IPS DF 6.9 (cell line): ENCODE measurements around the gene TNFSF13.

Experiments
- DNase-seq: peaks from one replicate; pipeline ENCODE4 v3.0.0-alpha.2; 2013; ENCODE audit warnings: low read depth, low spot score
- H3K27ac ChIP-seq: one replicate; pipeline ENCODE4 v1.5.1; 2013; ENCODE audit warnings: low read length, control low read depth
- H3K27me3 ChIP-seq: 2 replicates; pipeline ENCODE4 v1.6.1; 2013; ENCODE audit warnings: mild to moderate bottlenecking, low read length; ENCODE audit not compliant: control insufficient read depth, insufficient read depth
- H3K36me3 ChIP-seq: 2 replicates; pipeline ENCODE4 v1.6.1; 2013; ENCODE audit warnings: low read length; ENCODE audit not compliant: control insufficient read depth, insufficient read depth
- H3K4me1 ChIP-seq: 2 replicates; pipeline ENCODE4 v1.6.1; 2013; ENCODE audit warnings: low read length; ENCODE audit not compliant: control insufficient read depth, insufficient read depth
- H3K4me3 ChIP-seq: 2 replicates; pipeline ENCODE4 v1.5.1; 2013; ENCODE audit warnings: mild to moderate bottlenecking, low read length
- H3K9me3 ChIP-seq: 2 replicates; pipeline ENCODE4 v1.6.1; 2013; ENCODE audit warnings: low read length, inconsistent platforms; ENCODE audit not compliant: control insufficient read depth, insufficient read depth
- WGBS: extraction: QIAGEN DNeasy Blood & Tissue Kit; methylation state at CpG from one replicate; pipeline ENCODE4 v1.1.7; 2013; ENCODE audit warnings: mixed read lengths, missing lambda C conversion rate; ENCODE audit not compliant: insufficient read length, insufficient coverage; 5-methylcytosine and 5-hydroxymethylcytosine counted together

TNFSF13 gene

DNA sequence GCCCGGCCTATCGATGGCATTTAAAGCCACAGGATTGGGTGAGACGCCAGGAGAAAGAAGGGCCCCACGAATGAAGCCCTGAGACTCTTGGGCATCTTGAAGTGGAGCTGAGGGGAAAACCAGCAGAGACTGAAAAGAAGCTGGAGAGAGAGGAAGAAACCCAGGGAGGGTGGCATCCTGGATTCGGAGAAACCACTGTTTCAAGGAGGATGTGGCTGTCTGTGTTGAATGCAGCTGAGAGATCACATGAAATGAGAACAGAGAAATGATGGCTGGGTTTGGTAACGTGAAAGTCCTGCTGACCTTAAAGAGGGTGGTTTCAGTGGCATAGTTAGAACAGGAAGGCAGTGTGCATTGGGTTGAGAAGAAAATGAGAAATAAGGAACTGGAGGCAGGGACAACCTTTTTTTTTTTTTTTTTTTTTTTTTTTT lies 5.9 kb upstream of the TNFSF13 start:
- WGBS, result no CpG with 5 or more reads among the region's 6 CpGs
- Histone ChIP-seq H3K4me3 (no peak overlapping the region), H3K36me3 (no peaks in the 10 kb centered on the region; the same call in 1 of the 2 replicates), H3K9me3 (no peaks in the 10 kb centered on the region), H3K27ac (no peak overlapping the region), H3K27me3 (no peaks in the 10 kb centered on the region; the same call in 1 of the 2 replicates), H3K4me1 (peaks cover 3% of the 10 kb centered on the region)
- no peak for DNase-seq

DNA sequence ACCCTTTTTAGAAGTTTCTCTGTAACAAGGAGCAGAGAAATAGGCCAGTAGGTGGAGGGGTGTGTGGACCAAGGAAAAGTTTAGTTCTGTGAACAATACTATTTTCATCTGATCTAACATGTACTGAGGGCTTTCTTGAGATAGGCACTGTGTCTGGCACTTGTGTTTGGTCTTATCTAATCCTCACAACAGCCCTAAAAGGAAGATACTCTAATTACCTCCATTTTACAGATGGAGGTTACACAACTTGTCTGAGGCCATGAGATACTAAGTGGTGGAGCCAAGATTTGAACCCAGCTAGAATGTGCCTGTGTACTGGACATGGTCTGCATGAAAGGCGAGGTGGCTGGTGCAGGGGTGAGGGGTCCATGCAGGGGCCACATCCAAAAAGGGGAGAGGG lies 5.2 kb upstream of the TNFSF13 start:
- Histone ChIP-seq H3K4me3 (no peak overlapping the region), H3K27ac (no peak overlapping the region), H3K36me3 (no peaks in the 10 kb centered on the region; the same call in 1 of the 2 replicates), H3K4me1 (peaks cover 3% of the 10 kb centered on the region), H3K27me3 (no peaks in the 10 kb centered on the region; the same call in 1 of the 2 replicates), H3K9me3 (no peaks in the 10 kb centered on the region)
- DNase-seq, result no peak
- WGBS, result no CpG with 5 or more reads among the region's 1 CpG

DNA sequence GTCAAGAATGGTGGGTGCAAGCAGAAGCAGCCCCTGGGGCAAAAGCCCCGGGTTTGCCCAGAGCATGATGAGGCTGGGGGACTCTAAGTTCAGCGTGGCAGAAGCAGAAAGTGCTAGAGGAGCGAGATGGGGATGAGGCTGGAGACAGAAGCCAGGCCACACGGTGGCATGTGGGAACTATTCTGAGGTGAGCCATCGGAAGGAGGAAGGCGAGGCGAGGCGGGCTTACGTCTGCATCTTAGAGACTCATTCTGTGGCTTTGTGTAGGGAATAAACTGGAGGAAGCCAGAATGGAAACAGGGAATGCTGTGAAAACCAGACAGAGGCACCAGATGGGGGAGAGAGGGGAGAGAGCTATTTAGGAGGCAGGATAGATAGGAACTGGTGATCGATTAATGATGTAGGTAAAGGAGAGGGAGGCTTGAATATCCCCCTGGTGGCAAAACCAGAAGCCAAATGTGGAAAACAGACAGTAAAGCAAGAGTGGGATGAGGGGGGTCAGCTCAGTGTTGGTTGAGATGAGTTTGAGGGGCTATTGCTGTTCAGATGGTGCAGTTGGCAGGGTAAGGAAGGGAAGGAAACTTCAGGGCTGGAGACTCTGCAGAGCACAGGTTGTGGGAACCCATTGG lies 3.1 kb upstream of the TNFSF13 start:
- H3K27me3 ChIP-seq, result no peaks in the 10 kb centered on the region
- no peak overlapping the region for H3K4me3 ChIP-seq
- H3K36me3 ChIP-seq, result no peaks in the 10 kb centered on the region
- DNase-seq, result no peak
- WGBS, result no CpG with 5 or more reads among the region's 10 CpGs
- H3K9me3 ChIP-seq, result no peaks in the 10 kb centered on the region
- H3K4me1 ChIP-seq, result peaks cover 3% of the 10 kb centered on the region
- no peak overlapping the region for H3K27ac ChIP-seq

DNA sequence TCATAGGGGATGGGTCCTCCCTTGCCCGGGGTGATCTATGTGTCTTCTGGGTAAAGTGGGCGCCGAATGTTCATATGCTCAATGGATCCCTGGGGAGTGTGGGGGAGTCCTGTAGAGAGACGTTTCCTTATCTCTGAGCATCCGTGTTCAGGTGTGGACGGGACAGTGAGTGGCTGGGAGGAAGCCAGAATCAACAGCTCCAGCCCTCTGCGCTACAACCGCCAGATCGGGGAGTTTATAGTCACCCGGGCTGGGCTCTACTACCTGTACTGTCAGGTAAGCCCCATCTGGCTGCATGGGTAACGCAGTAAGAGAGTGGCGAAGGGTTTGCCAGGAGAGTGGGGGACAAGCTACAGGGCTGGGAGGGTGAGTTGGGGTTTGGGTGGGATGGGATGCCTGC lies 1.9 kb upstream of the TNFSF13 start:
- H3K9me3 ChIP-seq, result no peaks in the 10 kb centered on the region
- no peaks in the 10 kb centered on the region for H3K27me3 ChIP-seq
- H3K36me3 ChIP-seq, result no peaks in the 10 kb centered on the region
- no peak overlapping the region for H3K27ac ChIP-seq
- WGBS, result no CpG with 5 or more reads among the region's 12 CpGs
- no peak for DNase-seq
- H3K4me1 ChIP-seq, result peaks cover 3% of the 10 kb centered on the region
- no peak overlapping the region for H3K4me3 ChIP-seq

DNA sequence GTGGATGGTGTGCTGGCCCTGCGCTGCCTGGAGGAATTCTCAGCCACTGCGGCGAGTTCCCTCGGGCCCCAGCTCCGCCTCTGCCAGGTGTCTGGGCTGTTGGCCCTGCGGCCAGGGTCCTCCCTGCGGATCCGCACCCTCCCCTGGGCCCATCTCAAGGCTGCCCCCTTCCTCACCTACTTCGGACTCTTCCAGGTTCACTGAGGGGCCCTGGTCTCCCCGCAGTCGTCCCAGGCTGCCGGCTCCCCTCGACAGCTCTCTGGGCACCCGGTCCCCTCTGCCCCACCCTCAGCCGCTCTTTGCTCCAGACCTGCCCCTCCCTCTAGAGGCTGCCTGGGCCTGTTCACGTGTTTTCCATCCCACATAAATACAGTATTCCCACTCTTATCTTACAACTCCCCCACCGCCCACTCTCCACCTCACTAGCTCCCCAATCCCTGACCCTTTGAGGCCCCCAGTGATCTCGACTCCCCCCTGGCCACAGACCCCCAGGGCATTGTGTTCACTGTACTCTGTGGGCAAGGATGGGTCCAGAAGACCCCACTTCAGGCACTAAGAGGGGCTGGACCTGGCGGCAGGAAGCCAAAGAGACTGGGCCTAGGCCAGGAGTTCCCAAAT lies 1.3 kb upstream of the TNFSF13 start:
- H3K27ac ChIP-seq, result no peak overlapping the region
- no peaks in the 10 kb centered on the region for H3K36me3 ChIP-seq
- no peak overlapping the region for H3K4me3 ChIP-seq
- no peaks in the 10 kb centered on the region for H3K27me3 ChIP-seq
- WGBS, result 100% methylated on average over 1 of the region's 19 CpGs
- DNase-seq, result no peak
- H3K9me3 ChIP-seq, result no peaks in the 10 kb centered on the region
- peaks cover 3% of the 10 kb centered on the region for H3K4me1 ChIP-seq

DNA sequence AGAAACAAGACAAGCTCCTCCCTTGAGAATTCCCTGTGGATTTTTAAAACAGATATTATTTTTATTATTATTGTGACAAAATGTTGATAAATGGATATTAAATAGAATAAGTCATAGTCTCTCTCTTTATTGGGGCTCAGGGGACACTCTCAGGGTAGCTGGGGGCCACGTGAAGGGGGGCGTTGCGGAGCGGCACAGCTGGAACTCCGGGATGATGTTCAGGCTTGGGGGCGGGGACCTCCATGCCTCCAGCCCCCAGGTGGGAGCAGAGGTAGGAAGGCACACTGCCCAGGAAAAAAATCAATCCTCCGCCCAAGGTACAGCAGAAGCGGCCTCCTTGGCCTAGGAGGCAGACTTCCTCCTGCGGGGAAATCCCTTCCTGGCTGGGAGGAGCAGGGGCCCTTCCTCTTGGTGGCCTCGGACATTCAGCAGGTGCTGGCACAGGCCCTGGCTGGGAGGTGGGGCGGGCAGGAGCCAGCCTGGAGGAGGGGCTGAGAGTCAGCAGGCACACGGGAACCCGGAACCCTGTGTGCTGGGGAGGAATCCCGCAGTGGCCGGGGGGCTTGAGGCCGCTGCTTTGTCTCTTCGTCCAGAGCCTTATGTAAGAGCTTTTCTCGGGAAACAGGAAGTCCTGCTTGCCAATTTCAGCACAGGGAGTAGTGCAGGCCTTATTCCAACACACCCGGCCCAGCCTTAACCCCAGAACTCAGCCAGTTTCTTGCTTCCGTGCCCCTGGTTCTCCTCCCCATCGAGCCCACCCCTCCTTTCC lies 591 bp upstream of the TNFSF13 start:
- no peak for DNase-seq
- WGBS, result no CpG with 5 or more reads among the region's 21 CpGs
- H3K36me3 ChIP-seq, result no peaks in the 10 kb centered on the region
- peaks cover 3% of the 10 kb centered on the region for H3K4me1 ChIP-seq
- H3K27ac ChIP-seq, result no peak overlapping the region
- no peak overlapping the region for H3K4me3 ChIP-seq
- no peaks in the 10 kb centered on the region for H3K27me3 ChIP-seq
- H3K9me3 ChIP-seq, result no peaks in the 10 kb centered on the region

DNA sequence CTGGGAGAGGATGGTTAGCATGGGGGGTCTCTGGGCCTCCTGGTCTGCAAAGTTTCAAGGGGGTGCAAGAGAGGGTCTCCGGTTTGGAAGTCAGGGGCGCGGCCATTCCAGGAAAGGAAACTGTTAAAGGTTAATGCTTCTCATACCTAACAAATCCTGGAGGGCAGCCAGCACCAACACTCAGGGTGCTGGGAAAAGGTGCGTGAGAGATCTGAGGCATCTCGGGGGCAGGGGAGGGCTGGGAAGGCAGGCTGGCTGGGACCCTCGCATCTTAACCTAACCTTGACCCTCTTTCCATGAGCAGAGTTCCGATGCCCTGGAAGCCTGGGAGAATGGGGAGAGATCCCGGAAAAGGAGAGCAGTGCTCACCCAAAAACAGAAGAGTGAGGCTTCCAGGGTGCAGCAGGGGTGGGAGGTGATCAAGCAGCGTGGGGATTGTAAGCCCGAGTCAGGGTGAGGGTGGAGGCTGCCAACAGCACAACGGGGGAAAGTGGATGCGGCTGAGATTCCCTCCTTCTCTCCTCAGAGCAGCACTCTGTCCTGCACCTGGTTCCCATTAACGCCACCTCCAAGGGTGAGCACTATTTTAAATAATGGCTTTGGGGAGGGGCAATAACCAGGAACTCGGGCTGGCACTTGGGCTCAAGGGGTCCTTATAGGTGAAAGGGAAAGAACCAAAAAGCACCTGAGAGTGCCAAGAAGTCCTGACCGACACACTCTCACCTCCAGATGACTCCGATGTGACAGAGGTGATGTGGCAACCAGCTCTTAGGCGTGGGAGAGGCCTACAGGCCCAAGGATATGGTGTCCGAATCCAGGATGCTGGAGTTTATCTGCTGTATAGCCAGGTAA lies 996 bp downstream of the TNFSF13 start:
- no peaks in the 10 kb centered on the region for H3K9me3 ChIP-seq
- WGBS, result no CpG with 5 or more reads among the region's 18 CpGs
- no peak for DNase-seq

DNA sequence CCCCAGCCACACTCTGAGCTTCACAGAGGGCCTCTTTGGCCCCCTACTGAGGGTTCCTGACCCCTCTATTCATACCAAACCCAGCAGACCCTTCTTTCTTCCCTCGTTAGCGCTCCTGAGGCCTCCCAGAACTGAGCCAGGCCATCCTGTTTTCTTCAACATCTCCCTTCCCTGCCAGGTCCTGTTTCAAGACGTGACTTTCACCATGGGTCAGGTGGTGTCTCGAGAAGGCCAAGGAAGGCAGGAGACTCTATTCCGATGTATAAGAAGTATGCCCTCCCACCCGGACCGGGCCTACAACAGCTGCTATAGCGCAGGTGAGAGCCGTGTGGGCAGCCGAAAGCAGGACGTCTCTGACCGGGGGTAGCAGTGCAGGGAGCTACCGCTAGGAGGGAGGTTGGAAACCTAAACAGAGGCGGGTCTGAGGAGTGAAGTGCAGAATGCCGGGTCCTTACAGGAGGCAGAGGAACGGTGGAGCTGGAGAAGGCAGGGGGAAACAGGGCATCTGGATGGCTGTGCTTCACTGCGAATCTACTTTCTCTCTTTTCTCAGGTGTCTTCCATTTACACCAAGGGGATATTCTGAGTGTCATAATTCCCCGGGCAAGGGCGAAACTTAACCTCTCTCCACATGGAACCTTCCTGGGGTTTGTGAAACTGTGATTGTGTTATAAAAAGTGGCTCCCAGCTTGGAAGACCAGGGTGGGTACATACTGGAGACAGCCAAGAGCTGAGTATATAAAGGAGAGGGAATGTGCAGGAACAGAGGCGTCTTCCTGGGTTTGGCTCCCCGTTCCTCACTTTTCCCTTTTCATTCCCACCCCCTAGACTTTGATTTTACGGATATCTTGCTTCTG lies 1.9 kb downstream of the TNFSF13 start:
- Histone ChIP-seq H3K4me3 (no peak overlapping the region; the same call in 1 of the 2 replicates), H3K36me3 (peaks cover 9% of the 10 kb centered on the region), H3K27me3 (no peaks in the 10 kb centered on the region), H3K27ac (no peak overlapping the region), H3K4me1 (peaks cover 3% of the 10 kb centered on the region), H3K9me3 (no peaks in the 10 kb centered on the region)
- peak; percentile 81 for DNase-seq
- no CpG with 5 or more reads among the region's 22 CpGs for WGBS

More for the DNA sequence above, 996 bp downstream of the TNFSF13 start:
- peaks cover 3% of the 10 kb centered on the region for H3K4me1 ChIP-seq
- H3K4me3 ChIP-seq, result no peak overlapping the region
- 0 out of 2 replicates have a peak, but pooled peaks cover 3% of the 10 kb centered on the region for H3K36me3 ChIP-seq
- H3K27me3 ChIP-seq, result no peaks in the 10 kb centered on the region
- no peak overlapping the region for H3K27ac ChIP-seq

DNA sequence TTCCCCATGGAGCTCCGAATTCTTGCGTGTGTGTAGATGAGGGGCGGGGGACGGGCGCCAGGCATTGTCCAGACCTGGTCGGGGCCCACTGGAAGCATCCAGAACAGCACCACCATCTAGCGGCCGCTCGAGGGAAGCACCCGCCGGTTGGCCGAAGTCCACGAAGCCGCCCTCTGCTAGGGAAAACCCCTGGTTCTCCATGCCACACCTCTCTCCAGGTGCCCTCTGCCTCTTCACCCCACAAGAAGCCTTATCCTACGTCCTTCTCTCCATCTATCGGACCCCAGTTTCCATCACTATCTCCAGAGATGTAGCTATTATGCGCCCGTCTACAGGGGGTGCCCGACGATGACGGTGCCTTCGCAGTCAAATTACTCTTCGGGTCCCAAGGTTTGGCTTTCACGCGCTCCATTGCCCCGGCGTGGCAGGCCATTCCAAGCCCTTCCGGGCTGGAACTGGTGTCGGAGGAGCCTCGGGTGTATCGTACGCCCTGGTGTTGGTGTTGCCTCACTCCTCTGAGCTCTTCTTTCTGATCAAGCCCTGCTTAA lies 2.6 kb downstream of the TNFSF13 start:
- H3K4me3 ChIP-seq, result peak overlapping the region; percentile 59; the same call in 1 of the 2 replicates
- H3K27ac ChIP-seq, result no peak overlapping the region
- H3K27me3 ChIP-seq, result no peaks in the 10 kb centered on the region
- no peaks in the 10 kb centered on the region for H3K9me3 ChIP-seq
- no CpG with 5 or more reads among the region's 32 CpGs for WGBS
- peaks cover 12% of the 10 kb centered on the region for H3K36me3 ChIP-seq
- DNase-seq, result peak; percentile 60
- H3K4me1 ChIP-seq, result peaks cover 3% of the 10 kb centered on the region
